Measurements from ENCODE around the gene GATAD2A.

GATAD2A gene

DNA sequence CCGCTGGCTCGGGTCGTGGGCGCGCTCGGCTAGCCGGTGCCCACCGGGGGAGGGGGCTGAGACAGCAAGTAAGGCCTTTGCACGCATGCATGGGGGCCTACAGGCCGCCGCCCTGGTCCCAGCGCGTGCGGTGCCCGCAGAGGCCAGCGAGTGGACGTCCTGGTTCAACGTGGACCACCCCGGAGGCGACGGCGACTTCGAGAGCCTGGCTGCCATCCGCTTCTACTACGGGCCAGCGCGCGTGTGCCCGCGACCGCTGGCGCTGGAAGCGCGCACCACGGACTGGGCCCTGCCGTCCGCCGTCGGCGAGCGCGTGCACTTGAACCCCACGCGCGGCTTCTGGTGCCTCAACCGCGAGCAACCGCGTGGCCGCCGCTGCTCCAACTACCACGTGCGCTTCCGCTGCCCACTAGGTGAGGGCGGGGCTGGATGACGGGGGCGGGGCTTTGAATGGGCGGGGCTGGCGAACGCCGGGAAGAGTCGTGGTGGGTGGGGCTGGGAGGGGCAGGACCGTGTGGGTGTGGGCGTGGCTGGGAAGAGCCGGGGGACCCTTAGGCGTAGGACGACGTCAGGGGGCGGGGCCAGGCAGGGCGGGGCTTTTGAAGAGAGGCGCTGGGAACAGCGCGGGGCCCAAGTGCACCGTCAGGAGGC, 134.7 kb downstream of the GATAD2A start:
- peak; percentile 50 to 67 for DNase-seq (ENCODE audit: low read depth in 2 of 2)
- TF ChIP-seq, protein P1, sequence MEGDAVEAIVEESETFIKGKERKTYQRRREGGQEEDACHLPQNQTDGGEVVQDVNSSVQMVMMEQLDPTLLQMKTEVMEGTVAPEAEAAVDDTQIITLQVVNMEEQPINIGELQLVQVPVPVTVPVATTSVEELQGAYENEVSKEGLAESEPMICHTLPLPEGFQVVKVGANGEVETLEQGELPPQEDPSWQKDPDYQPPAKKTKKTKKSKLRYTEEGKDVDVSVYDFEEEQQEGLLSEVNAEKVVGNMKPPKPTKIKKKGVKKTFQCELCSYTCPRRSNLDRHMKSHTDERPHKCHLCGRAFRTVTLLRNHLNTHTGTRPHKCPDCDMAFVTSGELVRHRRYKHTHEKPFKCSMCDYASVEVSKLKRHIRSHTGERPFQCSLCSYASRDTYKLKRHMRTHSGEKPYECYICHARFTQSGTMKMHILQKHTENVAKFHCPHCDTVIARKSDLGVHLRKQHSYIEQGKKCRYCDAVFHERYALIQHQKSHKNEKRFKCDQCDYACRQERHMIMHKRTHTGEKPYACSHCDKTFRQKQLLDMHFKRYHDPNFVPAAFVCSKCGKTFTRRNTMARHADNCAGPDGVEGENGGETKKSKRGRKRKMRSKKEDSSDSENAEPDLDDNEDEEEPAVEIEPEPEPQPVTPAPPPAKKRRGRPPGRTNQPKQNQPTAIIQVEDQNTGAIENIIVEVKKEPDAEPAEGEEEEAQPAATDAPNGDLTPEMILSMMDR (IDR thresholded peaks at IDR 0.05; ENCODE audit: low read depth, low read length), result no peak
- H3K4me3 ChIP-seq (replicated peaks in 1 of 2; ENCODE audit: low read depth in 2 of 2, low read length in 2 of 2), result no peak overlapping the region

DNA sequence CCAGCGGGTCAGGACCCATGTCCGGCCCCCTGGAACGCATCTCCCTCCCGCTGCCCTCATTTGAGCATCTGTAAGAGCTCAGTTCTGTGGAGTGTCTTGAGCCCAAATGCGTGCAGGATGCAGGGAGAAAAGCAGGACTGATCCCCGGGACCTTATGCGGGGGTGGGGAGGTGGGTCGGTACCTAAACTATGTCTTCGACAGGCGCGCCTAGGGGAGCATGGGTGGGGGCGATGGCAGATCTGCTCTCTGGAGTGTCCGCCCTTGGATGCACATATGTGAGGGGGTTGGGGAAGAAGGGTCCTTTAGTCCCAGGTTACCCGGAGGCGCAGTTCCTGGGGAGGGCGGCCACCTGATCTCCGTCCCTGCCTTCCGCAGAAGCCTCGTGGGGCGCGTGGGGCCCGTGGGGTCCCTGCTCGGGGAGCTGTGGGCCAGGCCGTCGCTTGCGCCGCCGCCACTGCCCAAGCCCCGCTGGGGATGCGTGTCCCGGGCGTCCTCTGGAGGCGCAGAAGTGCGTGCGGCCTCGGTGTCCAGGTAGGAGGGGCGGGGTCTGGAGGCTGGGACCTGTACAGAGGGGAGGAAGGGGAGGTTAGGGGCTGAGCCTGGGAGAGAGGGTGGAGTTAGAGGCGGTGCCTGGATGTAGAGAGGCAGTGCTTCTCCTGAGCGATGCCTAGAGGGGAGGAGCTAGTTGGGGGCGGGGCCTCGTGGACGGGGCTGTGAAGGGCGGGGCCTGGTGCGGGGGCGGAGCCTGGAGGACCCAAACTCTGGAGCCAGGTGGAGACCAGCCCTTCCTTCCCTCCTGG, 135.4 kb downstream of the GATAD2A start:
- TF ChIP-seq, protein P1 (IDR thresholded peaks at IDR 0.05; ENCODE audit: low read depth, low read length), result no peak
- peak; percentile 19 to 37 for DNase-seq (ENCODE audit: low read depth in 2 of 2)
- H3K4me3 ChIP-seq (replicated peaks in 1 of 2; ENCODE audit: low read depth in 2 of 2, low read length in 2 of 2), result no peak overlapping the region

GRCh38 chr19:19541616-19542015, 136.1 kb downstream of the GATAD2A start:
- TF ChIP-seq, protein P1 (IDR thresholded peaks at IDR 0.05; ENCODE audit: low read depth, low read length), result no peak
- H3K4me3 ChIP-seq (replicated peaks in 1 of 2; ENCODE audit: low read depth in 2 of 2, low read length in 2 of 2), result no peak overlapping the region
- DNase-seq (ENCODE audit: low read depth in 2 of 2), result no peak

GRCh38 chr19:19542507-19542906, 137.0 kb downstream of the GATAD2A start:
- H3K4me3 ChIP-seq (replicated peaks in 1 of 2; ENCODE audit: low read depth in 2 of 2, low read length in 2 of 2), result no peak overlapping the region
- TF ChIP-seq, protein P1 (IDR thresholded peaks at IDR 0.05; ENCODE audit: low read depth, low read length), result no peak
- DNase-seq (ENCODE audit: low read depth in 2 of 2), result no peak

DNA sequence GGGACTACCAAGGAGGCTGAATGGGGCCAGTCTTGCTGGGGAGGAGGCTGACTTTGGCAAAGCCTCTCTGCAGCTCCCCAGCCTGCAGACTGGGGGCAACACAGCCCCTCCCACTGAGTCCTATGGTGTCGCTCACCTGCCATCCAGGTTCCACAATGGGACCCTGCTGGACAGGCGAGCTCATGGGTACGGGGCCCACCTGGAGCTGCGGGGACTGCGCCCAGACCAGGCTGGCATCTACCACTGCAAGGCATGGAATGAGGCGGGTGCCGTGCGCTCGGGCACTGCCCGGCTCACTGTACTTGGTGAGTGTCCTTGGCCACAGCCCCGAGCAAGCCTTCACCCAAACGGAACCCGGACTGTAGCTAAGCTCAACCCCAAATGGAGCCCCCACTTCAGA, 137.6 kb downstream of the GATAD2A start:
- no peak for DNase-seq (ENCODE audit: low read depth in 2 of 2)
- no peak overlapping the region for H3K4me3 ChIP-seq (replicated peaks in 1 of 2; ENCODE audit: low read depth in 2 of 2, low read length in 2 of 2)
- TF ChIP-seq, protein P1 (IDR thresholded peaks at IDR 0.05; ENCODE audit: low read depth, low read length), result no peak

GRCh38 chr19:19543640-19544039, 138.2 kb downstream of the GATAD2A start:
- no peak for DNase-seq (ENCODE audit: low read depth in 2 of 2)
- H3K4me3 ChIP-seq (replicated peaks in 1 of 2; ENCODE audit: low read depth in 2 of 2, low read length in 2 of 2), result no peak overlapping the region
- TF ChIP-seq, protein P1 (IDR thresholded peaks at IDR 0.05; ENCODE audit: low read depth, low read length), result no peak

Measured in cardiac fibroblast (primary cell).